Gastroesophageal sphincter (tissue), 4 donors: ENCODE measurements around the gene MYO1H. TPM values are rescaled to one million over a fixed set of nuclear protein-coding genes. Genes with fewer than 3 reads are reported as not detected.

ENCODE experiments used
- ATAC-seq: fragments of 150-250 bp; one replicate; pipeline ENCODE4 v1.9.1; 2016; ENCODE audit warnings: mild to moderate bottlenecking, moderate library complexity
- H3K27ac ChIP-seq, 4 donors: fragments of 200-600 bp; sonication (generic) in 3 of 4; 1 replicate in 3 of 4; 2 replicates in 1 of 4; pipeline ENCODE4 v1.5.1; 2016 to 2019
- H3K27me3 ChIP-seq: fragments of 200-600 bp; sonication (generic); one replicate; pipeline ENCODE4 v1.5.1; 2019
- H3K36me3 ChIP-seq, 2 donors: fragments of 200-600 bp; sonication (generic); one replicate each; pipeline ENCODE4 v1.5.1; 2019; ENCODE audit warnings: control low read depth in 1 of 2
- H3K4me1 ChIP-seq, 3 donors: fragments of 200-600 bp; sonication (generic); 1 replicate in 2 of 3; 2 replicates in 1 of 3; pipeline ENCODE4 v1.5.1; 2016 to 2019; ENCODE audit warnings: control low read depth in 2 of 3
- H3K4me3 ChIP-seq, 2 donors: fragments of 200-600 bp; sonication (generic); one replicate each; pipeline ENCODE4 v1.5.1; 2019; ENCODE audit warnings: mild to moderate bottlenecking in 1 of 2, moderate library complexity in 1 of 2
- H3K9me3 ChIP-seq, 3 donors: fragments of 200-600 bp; sonication (generic); one replicate each; pipeline ENCODE4 v1.5.1; 2017 to 2019; ENCODE audit warnings: control low read depth in 2 of 3
- CTCF ChIP-seq, 4 experiments: fragments of 200-600 bp in 2 of 4; fragments of 450-650 bp in 2 of 4; sonication (generic) in 1 of 4; IDR thresholded peaks; one replicate each; pipeline ENCODE4 v1.5.1; 2017 to 2019; ENCODE audit warnings: antibody characterized with exemption in 4 of 4, mild to moderate bottlenecking in 2 of 4, moderate library complexity in 2 of 4
- EP300 ChIP-seq: sonication (generic); formaldehyde crosslinking; IDR thresholded peaks from one replicate; pipeline ENCODE4 v1.6.1; 2017; ENCODE audit warnings: antibody characterized with exemption, mild to moderate bottlenecking
- POLR2A ChIP-seq, 2 donors: fragments of 450-650 bp; IDR thresholded peaks; one replicate each; pipeline ENCODE4 v1.6.1; 2017; ENCODE audit warnings: antibody characterized with exemption in 2 of 2, mild to moderate bottlenecking in 2 of 2, moderate library complexity in 1 of 2
- POLR2AphosphoS5 ChIP-seq: sonication (generic); formaldehyde crosslinking; IDR thresholded peaks from one replicate; pipeline ENCODE4 v1.6.1; 2017; ENCODE audit warnings: antibody characterized with exemption
- WGBS, 2 donors: methylation state at CpG; one replicate each; pipeline ENCODE4 v1.1.5; 2018; ENCODE audit warnings: low coverage in 1 of 2; 5-methylcytosine and 5-hydroxymethylcytosine counted together
- total RNA-seq, 4 donors: library from RNA; depleted of rRNA; stranded (reverse); fragments of >200 nt; gene quantifications; one replicate each; pipeline ENCODE4 v1.1.0, GENCODE V29; 2016

MYO1H gene
- total RNA-seq, 4 donors from 2014 or later = not detected

- ATAC-seq = no peak
Observed at GRCh38 chr12:109477963-109478315, 130.2 kb downstream of the MYO1H start.

GRCh38 chr12:109479761-109480160 is 132.1 kb downstream of the MYO1H start:
- TF ChIP-seq POLR2AphosphoS5 (no peak), EP300 (no peak), POLR2A (IDR thresholded peaks at IDR 0.05) (no peak), CTCF (IDR thresholded peaks at IDR 0.05) (no peak)
- Histone ChIP-seq H3K36me3 (peaks cover 0 to 33% of the 10 kb centered on the region in 2 donors), H3K27me3 (no peaks in the 10 kb centered on the region), H3K4me3 (no peak overlapping the region), H3K27ac (no peak overlapping the region), H3K4me1 (peaks cover 2 to 48% (median 16%) of the 10 kb centered on the region in 3 donors), H3K9me3 (no peaks in the 10 kb centered on the region)
- ATAC-seq = no peak
- WGBS, 2 donors = 67 to 69% methylated on average over 1 of the region's 1 CpG

More at GRCh38 chr12:109477963-109478315, 130.2 kb downstream of the MYO1H start:
- Histone ChIP-seq H3K27me3 (no peaks in the 10 kb centered on the region), H3K27ac (peak overlapping the region; percentile 88 to 98 (median 94)), H3K4me1 (peaks cover 2 to 66% (median 21%) of the 10 kb centered on the region in 3 donors), H3K36me3 (peaks cover 0 to 14% of the 10 kb centered on the region in 2 donors), H3K9me3 (no peaks in the 10 kb centered on the region), H3K4me3 (peak overlapping the region; percentile 91 to 94)
- WGBS, 2 donors = 1 to 4% methylated on average over 9 of the region's 9 CpGs
- no peak for TF ChIP-seq EP300
- TF ChIP-seq POLR2A (IDR thresholded peaks at IDR 0.05) = no peak
- TF ChIP-seq CTCF (IDR thresholded peaks at IDR 0.05) = no peak
- TF ChIP-seq POLR2AphosphoS5 = no peak

GRCh38 chr12:109480356-109480755 is 132.7 kb downstream of the MYO1H start:
- TF ChIP-seq POLR2A (IDR thresholded peaks at IDR 0.05) = no peak
- no peak for TF ChIP-seq EP300
- no peak for TF ChIP-seq CTCF (IDR thresholded peaks at IDR 0.05)
- no peak for TF ChIP-seq POLR2AphosphoS5
- no peaks in the 10 kb centered on the region for H3K27me3 ChIP-seq
- H3K4me1 ChIP-seq = peaks cover 2 to 42% (median 13%) of the 10 kb centered on the region in 3 donors
- H3K4me3 ChIP-seq = no peak overlapping the region
- ATAC-seq = no peak
- H3K36me3 ChIP-seq = peaks cover 0 to 39% of the 10 kb centered on the region in 2 donors
- WGBS, 2 donors = 90 to 100% methylated on average over 1 to 2 of the region's 4 CpGs
- H3K27ac ChIP-seq = no peak overlapping the region
- no peaks in the 10 kb centered on the region for H3K9me3 ChIP-seq

GRCh38 chr12:109481863-109482262 is 134.2 kb downstream of the MYO1H start:
- Histone ChIP-seq H3K9me3 (no peaks in the 10 kb centered on the region), H3K4me3 (no peak overlapping the region), H3K4me1 (peaks cover 0 to 29% (median 9%) of the 10 kb centered on the region in 3 donors), H3K36me3 (peaks cover 0 to 54% of the 10 kb centered on the region in 2 donors), H3K27ac (no peak overlapping the region), H3K27me3 (no peaks in the 10 kb centered on the region)
- 73 to 76% methylated on average over 1 of the region's 1 CpG for WGBS, 2 donors
- no peak for ATAC-seq
- no peak for TF ChIP-seq CTCF (IDR thresholded peaks at IDR 0.05)
- TF ChIP-seq POLR2AphosphoS5 = no peak
- TF ChIP-seq POLR2A (IDR thresholded peaks at IDR 0.05) = no peak
- TF ChIP-seq EP300 = no peak

- Histone ChIP-seq H3K4me3 (no peak overlapping the region), H3K36me3 (peaks cover 0 to 60% of the 10 kb centered on the region in 2 donors), H3K4me1 (peaks cover 0 to 29% (median 9%) of the 10 kb centered on the region in 3 donors), H3K27ac (no peak overlapping the region), H3K9me3 (no peaks in the 10 kb centered on the region), H3K27me3 (no peaks in the 10 kb centered on the region)
- no peak for ATAC-seq
- TF ChIP-seq POLR2AphosphoS5 (no peak), CTCF (IDR thresholded peaks at IDR 0.05) (no peak), POLR2A (IDR thresholded peaks at IDR 0.05) (no peak), EP300 (no peak)
- 88 to 100% methylated on average over 1 to 2 of the region's 2 CpGs for WGBS, 2 donors
Observed at GRCh38 chr12:109482491-109482890, 134.8 kb downstream of the MYO1H start.
